C4-2B (cell line): Measurements from ENCODE around the gene COL19A1.
A peak's percentile ranks its signal among the peaks of the same experiment; 100 is the strongest.

ENCODE experiments used
- H3K27ac ChIP-seq: fragments of 450-650 bp; 2 replicates; pipeline ENCODE4 v1.5.1; 2017
- CTCF ChIP-seq: fragments of 450-650 bp; conservative IDR thresholded peaks from 2 replicates; pipeline ENCODE4 v1.5.1; 2017; ENCODE audit warnings: mild to moderate bottlenecking
- ZFX ChIP-seq: fragments of 450-650 bp; IDR thresholded peaks from 2 replicates; pipeline ENCODE4 v1.6.1; 2017

The COL19A1 gene

GRCh38 chr6:70103798-70104197 lies 237.4 kb downstream of the COL19A1 start:
- H3K27ac ChIP-seq: no peak overlapping the region
- TF ChIP-seq CTCF (peak; percentile 81), ZFX (no peak)

GRCh38 chr6:70107852-70108629 lies 241.7 kb downstream of the COL19A1 start:
- no peak for TF ChIP-seq ZFX
- TF ChIP-seq CTCF: peak; percentile 68
- H3K27ac ChIP-seq: no peak overlapping the region

- no peak overlapping the region for H3K27ac ChIP-seq
- TF ChIP-seq ZFX (no peak), CTCF (no peak)
Observed at GRCh38 chr6:70110126-70111022, 244.0 kb downstream of the COL19A1 start.

GRCh38 chr6:70111737-70112136 lies 245.4 kb downstream of the COL19A1 start:
- TF ChIP-seq CTCF: no peak
- TF ChIP-seq ZFX: no peak

GRCh38 chr6:70112716-70113115 lies 246.4 kb downstream of the COL19A1 start:
- no peak overlapping the region for H3K27ac ChIP-seq
- TF ChIP-seq CTCF (no peak), ZFX (no peak)

More at GRCh38 chr6:70111737-70112136, 245.4 kb downstream of the COL19A1 start:
- no peak overlapping the region for H3K27ac ChIP-seq

- TF ChIP-seq ZFX: no peak
- no peak for TF ChIP-seq CTCF
- H3K27ac ChIP-seq: no peak overlapping the region
Observed at GRCh38 chr6:70113171-70113570, 246.8 kb downstream of the COL19A1 start.

GRCh38 chr6:70118670-70119069 lies 252.3 kb downstream of the COL19A1 start:
- TF ChIP-seq ZFX: no peak

More at GRCh38 chr6:70118670-70119069, 252.3 kb downstream of the COL19A1 start:
- no peak overlapping the region for H3K27ac ChIP-seq
